Vagina (tissue), 2 donors: ENCODE results near the gene TEAD4.

ENCODE experiments used
- POLR2A ChIP-seq, 2 donors: fragments of 450-650 bp; IDR thresholded peaks; one replicate each; pipeline ENCODE4 v1.6.1; 2017; ENCODE audit warnings: antibody characterized with exemption in 2 of 2, mild to moderate bottlenecking in 2 of 2, moderate library complexity in 2 of 2
- POLR2AphosphoS5 ChIP-seq, 2 donors: sonication (generic); formaldehyde crosslinking; IDR thresholded peaks; one replicate each; pipeline ENCODE4 v1.9.0; 2017; ENCODE audit warnings: antibody characterized with exemption in 2 of 2, mild to moderate bottlenecking in 2 of 2, low read depth in 1 of 2; ENCODE audit not compliant: insufficient read depth in 1 of 2
- TF ChIP-seq, protein P1 (sequence below), 3 experiments: fragments of 450-650 bp in 2 of 3; fragments of 200-600 bp in 1 of 3; sonication (generic) in 1 of 3; IDR thresholded peaks; one replicate each; pipeline ENCODE4 v1.5.1; 2017 to 2019; ENCODE audit warnings: antibody characterized with exemption in 3 of 3, mild to moderate bottlenecking in 2 of 3, moderate library complexity in 2 of 3

DNA sequence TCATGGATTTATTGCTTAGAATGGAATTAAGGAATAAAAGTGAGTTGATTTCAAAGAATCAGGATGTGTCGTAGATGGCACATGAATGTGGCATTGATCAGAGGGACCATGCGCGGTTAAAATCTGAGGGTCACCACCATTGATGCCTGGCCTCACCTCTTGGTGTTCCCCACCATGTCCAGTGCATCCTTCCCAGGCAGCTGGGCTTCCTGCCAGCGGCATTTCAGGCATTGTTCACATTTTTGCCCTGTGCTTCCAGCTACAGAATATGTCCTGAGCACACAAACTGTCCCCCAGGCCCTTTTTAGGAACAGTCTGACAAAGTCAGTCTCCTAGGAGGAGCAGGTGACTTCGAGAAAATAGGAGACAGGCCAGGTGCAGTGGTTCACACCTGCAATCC is 76.0 kb downstream of the TEAD4 start:
- TF ChIP-seq, protein P1, sequence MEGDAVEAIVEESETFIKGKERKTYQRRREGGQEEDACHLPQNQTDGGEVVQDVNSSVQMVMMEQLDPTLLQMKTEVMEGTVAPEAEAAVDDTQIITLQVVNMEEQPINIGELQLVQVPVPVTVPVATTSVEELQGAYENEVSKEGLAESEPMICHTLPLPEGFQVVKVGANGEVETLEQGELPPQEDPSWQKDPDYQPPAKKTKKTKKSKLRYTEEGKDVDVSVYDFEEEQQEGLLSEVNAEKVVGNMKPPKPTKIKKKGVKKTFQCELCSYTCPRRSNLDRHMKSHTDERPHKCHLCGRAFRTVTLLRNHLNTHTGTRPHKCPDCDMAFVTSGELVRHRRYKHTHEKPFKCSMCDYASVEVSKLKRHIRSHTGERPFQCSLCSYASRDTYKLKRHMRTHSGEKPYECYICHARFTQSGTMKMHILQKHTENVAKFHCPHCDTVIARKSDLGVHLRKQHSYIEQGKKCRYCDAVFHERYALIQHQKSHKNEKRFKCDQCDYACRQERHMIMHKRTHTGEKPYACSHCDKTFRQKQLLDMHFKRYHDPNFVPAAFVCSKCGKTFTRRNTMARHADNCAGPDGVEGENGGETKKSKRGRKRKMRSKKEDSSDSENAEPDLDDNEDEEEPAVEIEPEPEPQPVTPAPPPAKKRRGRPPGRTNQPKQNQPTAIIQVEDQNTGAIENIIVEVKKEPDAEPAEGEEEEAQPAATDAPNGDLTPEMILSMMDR (IDR thresholded peaks at IDR 0.05): no peak
- TF ChIP-seq POLR2AphosphoS5 (IDR thresholded peaks at IDR 0.05; ENCODE audit: insufficient read depth in 1 of 2, low read depth in 1 of 2) (no peak), POLR2A (IDR thresholded peaks at IDR 0.05) (no peak)
